Activated naive CD4-positive, alpha-beta T cell (primary cell): Measurements from ENCODE around the gene MYOZ3.

ENCODE experiments used
- DNase-seq, 4 experiments: peaks; one replicate each; lab custom pipeline; 2025; lab: John Stamatoyannopoulos, UW

The MYOZ3 gene

DNA sequence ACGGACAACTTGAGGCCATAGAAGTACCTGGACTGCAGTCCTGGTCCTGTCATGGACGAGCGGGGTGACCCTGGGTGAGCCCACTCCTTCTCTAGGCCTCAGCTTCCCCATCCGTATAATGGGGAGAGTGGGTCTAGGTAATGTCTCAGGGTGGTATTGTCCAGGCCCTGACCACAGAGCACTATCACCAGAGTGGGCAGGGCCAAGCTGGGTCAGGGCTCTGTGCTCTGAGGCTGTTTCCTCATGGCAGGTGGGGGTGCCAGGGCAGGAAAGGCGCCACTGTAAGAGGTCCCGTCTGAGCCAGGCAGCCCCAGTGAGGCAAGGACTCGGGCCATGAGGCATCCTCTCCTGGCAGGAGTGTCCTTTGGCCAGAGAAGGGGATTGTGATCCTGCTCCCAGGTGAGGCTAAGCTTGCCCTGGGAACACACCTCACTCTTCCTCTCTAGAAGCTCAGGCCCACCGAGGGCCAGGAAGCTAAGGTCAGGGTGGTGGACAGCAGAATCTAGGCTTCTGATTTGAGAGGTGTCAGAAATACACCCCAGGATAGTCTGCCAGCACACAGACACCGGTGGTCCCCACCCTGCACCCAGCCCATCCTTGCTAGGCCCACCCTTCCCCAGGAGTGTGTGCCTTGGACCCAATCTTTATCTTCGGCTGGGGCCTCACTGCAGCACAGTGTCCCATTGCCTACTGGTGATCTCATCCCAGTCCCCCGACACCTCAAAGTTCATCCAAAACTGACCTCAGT, 1.5 kb upstream of the MYOZ3 start:
- DNase-seq, result no peak

DNA sequence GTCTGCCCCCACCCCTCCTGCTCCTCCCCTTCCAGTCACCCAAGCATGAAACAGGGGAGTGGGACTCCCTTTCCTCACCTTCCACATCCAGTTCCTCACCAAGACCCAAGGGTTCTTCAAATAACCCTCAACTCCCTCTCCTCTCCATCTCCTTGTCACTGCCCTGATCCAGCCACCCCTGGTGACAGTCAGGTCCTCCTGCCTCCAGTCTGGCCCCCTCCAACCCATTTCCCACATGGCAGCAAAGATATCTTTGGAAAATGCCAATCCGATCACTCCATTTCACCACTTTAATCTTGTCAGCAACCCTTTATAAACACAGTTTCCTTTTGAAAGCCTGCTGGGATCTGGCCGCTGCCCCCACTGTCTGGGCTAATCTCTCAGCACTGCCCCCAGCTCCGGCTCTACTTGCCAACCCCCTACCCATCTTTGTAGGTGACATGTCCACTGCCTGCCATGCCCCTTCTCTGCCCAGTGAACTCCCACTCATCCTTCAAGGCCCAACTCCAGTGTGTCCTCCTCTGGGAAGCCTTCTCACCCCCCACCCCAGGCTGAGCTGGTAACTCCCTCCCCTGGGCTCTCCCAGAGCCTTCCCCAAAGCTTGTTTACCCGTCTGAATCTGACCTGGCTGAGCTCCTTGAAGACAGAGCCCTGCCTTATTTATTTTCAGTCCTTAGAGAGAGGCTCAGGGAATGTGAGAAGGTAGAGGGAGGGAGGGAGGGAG, 781 bp upstream of the MYOZ3 start:
- no peak for DNase-seq

DNA sequence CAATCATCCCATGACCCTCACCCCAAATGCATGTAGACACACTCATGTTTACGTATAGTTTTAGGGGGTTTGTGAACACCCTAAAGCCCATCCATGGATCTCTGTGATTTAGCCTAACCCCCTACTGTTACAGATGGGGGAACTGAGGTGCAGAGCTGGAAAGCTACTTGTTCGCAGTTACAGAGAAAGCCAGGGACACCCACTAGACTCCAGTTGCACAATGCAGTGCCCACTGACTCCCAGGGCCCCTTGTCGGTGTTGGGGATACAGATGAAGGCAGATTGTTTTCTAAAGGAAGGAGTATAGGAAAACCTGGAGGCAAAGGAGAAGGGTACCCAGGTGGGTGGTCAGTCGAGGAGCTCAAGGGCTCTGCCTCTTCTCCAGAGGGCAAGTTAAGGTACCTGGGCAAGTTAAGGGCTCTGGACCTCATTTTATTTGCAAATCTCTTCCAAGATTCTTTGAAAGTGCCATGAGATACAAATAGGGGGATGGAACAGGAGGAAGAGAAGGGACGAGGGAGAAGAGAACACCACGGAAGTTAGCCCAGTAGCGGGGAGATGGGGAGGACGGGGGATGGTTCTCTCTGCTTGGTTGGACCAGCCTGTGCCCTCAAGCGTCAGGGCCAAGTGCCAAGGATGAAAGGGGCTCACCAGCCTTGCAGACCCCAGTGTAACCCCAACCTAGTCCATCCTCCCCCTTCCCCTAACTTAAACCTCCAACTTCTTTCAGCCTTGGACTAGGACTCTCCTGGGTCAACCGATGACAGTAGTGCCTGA, 958 bp downstream of the MYOZ3 start:
- DNase-seq, result no peak

GRCh38 chr5:150662731-150663516, 1.9 kb downstream of the MYOZ3 start:
- DNase-seq, result no peak

GRCh38 chr5:150663936-150664335, 2.9 kb downstream of the MYOZ3 start:
- no peak for DNase-seq

GRCh38 chr5:150665044-150665443, 4.0 kb downstream of the MYOZ3 start:
- DNase-seq, result no peak

GRCh38 chr5:150670275-150670947, 9.4 kb downstream of the MYOZ3 start:
- DNase-seq, result no peak

DNA sequence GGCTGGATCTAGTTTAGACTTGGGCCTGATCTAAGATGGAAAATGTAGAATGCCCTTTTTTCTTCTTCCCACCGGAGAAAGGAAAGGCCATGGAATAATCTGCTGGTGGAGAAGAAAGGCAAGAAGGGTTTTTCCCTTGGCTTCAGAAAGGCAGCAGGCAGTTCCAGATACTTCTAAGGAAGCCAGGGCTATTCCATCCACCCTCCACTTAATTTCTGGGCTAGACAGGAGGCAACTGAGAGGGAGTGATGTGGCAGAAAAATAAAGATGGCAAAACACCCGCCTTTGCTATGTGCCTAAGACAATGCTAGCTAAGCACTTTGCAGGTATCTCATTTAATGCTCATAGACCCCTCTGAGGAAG, 9.9 kb downstream of the MYOZ3 start:
- DNase-seq, result no peak

GRCh38 chr5:150671509-150672236, 10.6 kb downstream of the MYOZ3 start:
- no peak for DNase-seq

DNA sequence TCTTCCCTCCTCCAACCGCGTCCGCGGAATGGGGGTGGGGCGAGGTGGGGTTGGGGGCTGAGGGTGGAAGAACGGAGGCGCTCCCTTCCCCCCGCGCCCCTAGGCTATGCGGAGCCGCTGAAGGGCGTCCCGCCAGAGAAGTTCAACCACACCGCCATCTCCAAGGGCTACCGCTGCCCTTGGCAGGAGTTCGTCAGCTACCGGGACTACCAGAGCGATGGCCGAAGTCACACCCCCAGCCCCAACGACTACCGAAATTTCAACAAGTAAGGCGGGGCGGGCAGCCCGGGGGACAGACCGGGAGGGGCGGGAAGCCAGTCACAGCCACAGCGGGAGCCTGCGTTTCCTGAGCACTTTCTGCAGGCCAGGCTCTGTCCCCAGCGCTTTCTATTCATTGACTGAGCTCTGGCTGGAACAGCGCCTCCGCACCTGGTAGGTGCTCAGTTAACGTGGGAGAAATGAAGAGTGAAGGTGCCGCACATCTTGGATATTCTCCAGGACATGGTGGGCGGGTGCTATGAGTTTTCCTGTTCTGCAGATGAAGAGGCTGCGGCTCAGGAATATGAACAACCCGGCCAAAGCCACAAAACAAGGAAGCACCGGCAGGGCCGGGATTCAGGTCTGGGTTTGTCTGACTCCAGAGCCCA, 11.3 kb downstream of the MYOZ3 start:
- no peak for DNase-seq

DNA sequence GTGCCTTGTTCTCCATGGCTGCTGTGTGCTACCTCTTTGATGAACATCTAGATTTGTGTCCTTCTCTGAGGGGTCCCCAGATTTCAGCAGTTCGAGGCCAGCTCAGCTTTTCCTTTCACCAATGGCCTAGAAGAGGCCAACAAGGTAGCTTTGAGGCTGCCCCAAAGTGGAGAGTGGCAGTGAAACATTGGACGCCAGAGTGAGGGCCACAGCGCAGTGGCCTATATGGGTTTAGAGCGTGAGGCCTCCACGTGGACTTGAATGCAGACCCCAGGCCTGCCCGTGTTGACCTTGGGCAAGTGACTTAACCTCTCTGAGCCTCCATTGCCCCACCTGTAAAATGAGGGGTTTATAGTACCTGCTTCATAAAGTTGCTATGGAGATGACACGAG, 11.8 kb downstream of the MYOZ3 start:
- no peak for DNase-seq

- DNase-seq, result no peak
Measured at GRCh38 chr5:150674341-150674821, 13.3 kb downstream of the MYOZ3 start.

DNA sequence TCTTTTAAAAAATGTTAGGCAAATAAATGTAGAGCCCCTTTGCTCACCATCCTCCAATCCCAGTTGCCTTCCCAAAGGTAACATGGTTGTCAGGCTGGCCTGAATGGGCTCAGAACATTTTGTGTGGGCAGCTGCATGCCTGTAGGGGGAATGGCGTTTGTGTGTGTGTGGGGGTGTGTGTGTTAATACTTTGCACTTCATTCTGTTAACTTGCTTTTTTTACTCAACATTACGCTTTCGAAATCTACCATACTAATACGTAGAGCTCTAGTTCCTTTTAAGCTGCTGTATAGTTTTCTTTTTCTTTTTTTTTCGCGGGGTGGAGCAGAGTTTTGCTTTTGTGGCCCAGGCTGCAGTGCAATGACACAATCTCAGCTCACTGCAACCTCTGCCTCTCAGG, 14.0 kb downstream of the MYOZ3 start:
- DNase-seq, result no peak

DNA sequence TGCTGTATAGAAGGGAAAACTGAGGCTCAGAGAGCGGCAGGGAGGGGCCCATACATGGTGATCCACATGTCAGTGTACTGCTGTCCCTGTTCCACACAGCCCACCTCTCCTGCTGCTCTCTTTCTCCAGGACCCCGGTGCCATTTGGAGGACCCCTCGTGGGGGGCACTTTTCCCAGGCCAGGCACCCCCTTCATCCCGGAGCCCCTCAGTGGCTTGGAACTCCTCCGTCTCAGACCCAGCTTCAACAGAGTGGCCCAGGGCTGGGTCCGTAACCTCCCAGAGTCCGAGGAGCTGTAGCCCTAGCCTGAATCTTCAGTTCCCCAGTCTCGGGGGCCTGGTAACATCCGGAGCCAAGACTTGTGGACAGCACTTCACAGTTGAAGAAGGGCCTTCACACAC, 15.5 kb downstream of the MYOZ3 start:
- DNase-seq, result no peak

DNA sequence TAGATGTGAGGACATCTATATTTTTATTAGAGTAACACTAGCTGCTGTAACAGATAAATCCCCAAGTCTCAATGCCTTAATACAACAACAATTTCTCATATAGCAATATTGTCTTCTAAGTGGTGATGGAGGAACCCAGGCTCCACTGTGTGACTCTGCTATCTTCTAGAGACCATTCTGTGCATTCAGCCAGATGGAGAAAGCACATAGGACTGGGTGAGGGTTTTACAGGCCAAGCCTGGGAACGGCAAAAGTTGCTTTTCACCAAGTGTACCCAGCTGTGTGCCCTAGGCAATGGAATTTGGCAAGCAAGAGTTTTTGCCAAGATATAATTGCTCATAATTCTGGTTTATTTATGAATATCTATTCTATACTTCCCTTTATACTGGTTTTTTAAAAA, 28.1 kb downstream of the MYOZ3 start:
- DNase-seq, result no peak

- no peak for DNase-seq
Measured at GRCh38 chr5:150690760-150691159, 29.7 kb downstream of the MYOZ3 start.

DNA sequence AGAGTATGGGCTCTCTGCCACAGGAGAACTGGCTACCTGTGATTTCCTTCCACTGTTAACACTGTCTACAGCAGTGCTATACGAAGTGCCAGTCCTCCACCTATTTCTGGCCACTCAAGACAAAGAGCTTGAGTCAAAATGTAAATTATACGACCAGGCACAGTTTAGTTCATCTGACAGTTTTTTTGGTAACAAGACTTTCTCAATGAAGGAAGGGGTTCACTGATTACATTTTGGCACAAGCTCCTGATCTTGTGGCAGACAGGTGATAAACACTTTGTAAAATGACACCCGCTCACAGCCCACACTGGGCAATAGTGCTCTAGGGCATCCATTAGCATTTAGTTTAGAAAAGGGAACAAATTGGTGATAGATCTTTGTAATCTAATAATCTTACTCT, 31.2 kb downstream of the MYOZ3 start:
- no peak for DNase-seq

DNA sequence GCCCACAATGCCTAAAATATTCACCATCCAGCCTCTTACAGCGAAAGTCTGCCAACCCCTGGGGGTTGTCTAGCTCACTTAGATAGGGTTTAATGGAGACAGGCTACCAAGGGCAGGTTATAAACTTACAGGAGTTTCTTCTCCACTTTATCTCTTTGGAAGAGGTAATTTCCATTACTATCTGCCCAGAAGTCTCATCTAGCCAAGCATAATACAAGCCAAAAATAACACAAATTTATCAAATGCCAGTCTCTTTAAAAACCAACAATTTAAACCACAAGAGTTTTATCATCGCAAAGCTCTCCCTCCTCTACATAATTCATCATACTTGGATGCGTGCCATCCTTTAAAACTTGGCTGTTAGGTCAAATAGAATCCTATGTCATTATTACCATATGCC, 33.6 kb downstream of the MYOZ3 start:
- no peak for DNase-seq

DNA sequence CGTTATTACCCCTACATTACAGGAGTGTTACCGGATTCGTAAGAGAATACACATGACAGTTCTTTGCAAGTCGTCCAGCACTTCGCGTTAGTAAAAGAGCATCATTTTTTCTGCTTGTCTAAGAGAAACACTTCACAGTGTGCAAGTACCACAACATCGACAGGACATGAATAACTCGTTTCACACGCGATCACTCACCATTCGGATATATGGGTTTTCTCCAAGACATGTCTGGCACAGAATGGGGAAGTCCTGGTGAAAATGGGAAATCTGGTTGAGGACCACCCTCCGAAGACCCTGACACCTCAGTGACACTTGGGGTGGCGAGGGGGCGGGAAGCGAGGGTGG, 39.2 kb downstream of the MYOZ3 start:
- DNase-seq, result no peak

- DNase-seq, result peak; percentile 66 to 89 (median 82)
Measured at GRCh38 chr5:150700594-150701377, 39.7 kb downstream of the MYOZ3 start, which contains the start of gene RBM22. Gene RBM22 (minus strand): TSS chr5:150701062. CDS start chr5:150700985, 77 bp downstream.
